Heart left ventricle (tissue), 16 donors: ENCODE results near the gene IFNAR1. TPM values are rescaled to one million over a fixed set of nuclear protein-coding genes. Genes with fewer than 3 reads are reported as not detected.

Experiments used
- ATAC-seq, 4 donors: fragments of 200-7000 bp; cut with Tn5 transposase; one replicate each; pipeline ENCODE4 v1.9.1; 2020 to 2022; ENCODE audit warnings: moderate library complexity in 4 of 4, mild to moderate bottlenecking in 3 of 4, moderate number of reproducible peaks in 1 of 4
- DNase-seq, 5 donors: peaks; one replicate each; pipeline ENCODE4 v3.0.0-alpha.2; 2020
- H3K27ac ChIP-seq, 12 donors: fragments of 200-600 bp; sonication (generic) in 4 of 12; one replicate each; pipeline versions ENCODE4 v1.5.0 to v1.8.0; 2016 to 2022; ENCODE audit warnings: mild to moderate bottlenecking in 2 of 12
- H3K27me3 ChIP-seq, 9 donors: fragments of 200-600 bp; sonication (generic) in 2 of 9; one replicate each; pipeline versions ENCODE4 v1.5.1 to v1.8.0; 2016 to 2022; ENCODE audit warnings: mild to moderate bottlenecking in 3 of 9
- H3K36me3 ChIP-seq, 9 donors: fragments of 200-600 bp; sonication (generic) in 2 of 9; one replicate each; pipeline versions ENCODE4 v1.5.0 to v1.8.0; 2018 to 2022; ENCODE audit warnings: mild to moderate bottlenecking in 2 of 9
- H3K4me1 ChIP-seq, 12 donors: fragments of 200-600 bp; sonication (generic) in 4 of 12; one replicate each; pipeline versions ENCODE4 v1.5.0 to v1.8.0; 2016 to 2022; ENCODE audit warnings: mild to moderate bottlenecking in 3 of 12
- H3K4me3 ChIP-seq, 12 donors: fragments of 200-600 bp; sonication (generic) in 4 of 12; one replicate each; pipeline versions ENCODE4 v1.5.0 to v1.8.0; 2017 to 2022; ENCODE audit warnings: mild to moderate bottlenecking in 9 of 12, moderate library complexity in 4 of 12
- H3K9me3 ChIP-seq, 12 donors: fragments of 200-600 bp; sonication (generic) in 4 of 12; one replicate each; pipeline versions ENCODE4 v1.5.0 to v1.8.0; 2016 to 2022; ENCODE audit warnings: mild to moderate bottlenecking in 1 of 12
- CTCF ChIP-seq, 12 donors: fragments of 200-600 bp; sonication (generic) in 4 of 12; IDR thresholded peaks; one replicate each; pipeline versions ENCODE4 v1.5.0 to v1.8.0; 2018 to 2022; ENCODE audit warnings: antibody characterized with exemption in 12 of 12, mild to moderate bottlenecking in 5 of 12
- POLR2A ChIP-seq, 2 donors: fragments of 450-650 bp; IDR thresholded peaks; one replicate each; pipeline ENCODE4 v1.6.1; 2017; ENCODE audit warnings: antibody characterized with exemption in 2 of 2, mild to moderate bottlenecking in 2 of 2, moderate library complexity in 2 of 2
- WGBS, 4 donors: extraction: QIAGEN DNeasy Blood & Tissue Kit in 2 of 4; methylation state at CpG; one replicate each; pipeline versions ENCODE4 v1.1.5 to v1.1.7; 2013 to 2018; 5-methylcytosine and 5-hydroxymethylcytosine counted together
- intact Hi-C, 10 donors: fragments of 100-400 bp; cut with DNase I; formaldehyde crosslinking; loops; one replicate each; pipeline versions ENCODE4 v1.11.1 to v1.14.2; 2022
- polyA plus RNA-seq, 2 donors: library from polyadenylated mRNA; stranded (reverse); fragments of 200-250 nt; gene quantifications; one replicate each; pipeline ENCODE4 v1.2.3, GENCODE V29; 2013
- total RNA-seq, 9 donors: library from RNA; depleted of rRNA in 2 of 9; stranded (reverse); fragments of >200 nt in 2 of 9; fragmentation: NEBNext Ultra II Directional in 3 of 9; extraction: Animal tissue kit (Norgen Biotek cat#: 25700) in 3 of 9; gene quantifications; one replicate each; pipeline versions ENCODE4 v1.1.0 to v1.2.4, GENCODE V29; 2016 to 2023
- donor health status: ischemic (EF 13 %, LVEDD 7.1; RV severe dilation, severe dysfunction).
- donor health status: healthy with polysubstance abuse.
- donor health status: DM: no; HTN: yes; CAD: no.
- donor health status: DM: no; HTN: no; CAD: no.
- donor health status: ischemic (EF 25% LVEDD 6.9; RV normal size, moderate dysfunction).
- donor health status: ischemic (EF 25% LVEDD 5.7; RV mildly dilated, moderate dysfunction).
- donor health status: healthy.
- donor health status: DM: yes; HTN: yes; CAD: no.
- donor health status: ischemic (EF 35%, LVEDD 5.7; RV mildly dilated, moderate dysfunction).
- donor health status: nonischemic (EF 11% LVEDD 7.7; RV severe dilation, severe dysfunction).
- donor health status: DM: yes; HTN: yes; CAD: no.
- donor health status: PGD.
- donor health status: ischemic (EF 29% LVEDD 5.4; RV normal size, mild dysfunction).
- donor health status: nonischemic (EF 23%, LVEDD 6.1; RV moderate dilation, normal function).

IFNAR1 gene
- total and polyA plus RNA-seq, 11 donors, result 6.5 to 38.9 (median 22.5) TPM

- no peak for ATAC-seq
- Histone ChIP-seq H3K9me3 (no peaks in the 10 kb centered on the region), H3K27me3 (no peaks in the 10 kb centered on the region), H3K4me3 (no peak overlapping the region), H3K36me3 (no peaks in the 10 kb centered on the region), H3K4me1 (peaks cover 0 to 78% (median 0%) of the 10 kb centered on the region in 12 donors), H3K27ac (peak overlapping the region in 1 of 12 donors; percentile 72)
- intact Hi-C loops, result no loop called here
- WGBS, 4 donors, result 66 to 78% (median 71%) methylated on average over 5 of the region's 5 CpGs
- no peak for DNase-seq
- TF ChIP-seq POLR2A (IDR thresholded peaks at IDR 0.05) (no peak), CTCF (IDR thresholded peaks at IDR 0.05) (no peak)
Observed at GRCh38 chr21:33393348-33393747, 68.6 kb downstream of the IFNAR1 start.

- 88 to 91% (median 89%) methylated on average over 8 of the region's 8 CpGs for WGBS, 4 donors
- H3K36me3 ChIP-seq, result no peaks in the 10 kb centered on the region
- peak overlapping the region in 1 of 12 donors; percentile 72 for H3K27ac ChIP-seq
- no peaks in the 10 kb centered on the region for H3K27me3 ChIP-seq
- ATAC-seq, result peak; percentile 44 to 73 (median 63)
- peak in 4 of 5 donors; percentile 29 to 42 (median 34) for DNase-seq
- no peak overlapping the region for H3K4me3 ChIP-seq
- TF ChIP-seq POLR2A (IDR thresholded peaks at IDR 0.05), result no peak
- no peak for TF ChIP-seq CTCF (IDR thresholded peaks at IDR 0.05)
- no peaks in the 10 kb centered on the region for H3K9me3 ChIP-seq
- H3K4me1 ChIP-seq, result peaks cover 0 to 74% (median 0%) of the 10 kb centered on the region in 12 donors
- intact Hi-C loops, result no loop called here
Observed at GRCh38 chr21:33394260-33394659, 69.5 kb downstream of the IFNAR1 start.

- intact Hi-C loops, result no loop called here
- H3K27me3 ChIP-seq, result no peaks in the 10 kb centered on the region
- H3K9me3 ChIP-seq, result no peaks in the 10 kb centered on the region
- no peak overlapping the region for H3K4me3 ChIP-seq
- no peak for TF ChIP-seq CTCF (IDR thresholded peaks at IDR 0.05)
- no peak for TF ChIP-seq POLR2A (IDR thresholded peaks at IDR 0.05)
- DNase-seq (no peak), ATAC-seq (no peak)
- peak overlapping the region in 2 of 12 donors; percentile 16 to 29 for H3K27ac ChIP-seq
- peaks cover 0 to 85% (median 0%) of the 10 kb centered on the region in 12 donors for H3K4me1 ChIP-seq
- H3K36me3 ChIP-seq, result no peaks in the 10 kb centered on the region
- 80 to 93% (median 85%) methylated on average over 6 of the region's 6 CpGs for WGBS, 4 donors
Observed at GRCh38 chr21:33395891-33396331, 71.1 kb downstream of the IFNAR1 start.

GRCh38 chr21:33396436-33396835 is 71.7 kb downstream of the IFNAR1 start:
- Histone ChIP-seq H3K27ac (peak overlapping the region in 7 of 12 donors; percentile 41 to 67 (median 63)), H3K4me1 (peaks cover 0 to 85% (median 0%) of the 10 kb centered on the region in 12 donors), H3K36me3 (no peaks in the 10 kb centered on the region), H3K27me3 (no peaks in the 10 kb centered on the region), H3K4me3 (no peak overlapping the region), H3K9me3 (no peaks in the 10 kb centered on the region)
- no peak for TF ChIP-seq POLR2A (IDR thresholded peaks at IDR 0.05)
- TF ChIP-seq CTCF (IDR thresholded peaks at IDR 0.05), result no peak
- 72 to 89% (median 85%) methylated on average over 6 of the region's 6 CpGs for WGBS, 4 donors
- ATAC-seq (no peak), DNase-seq (no peak)
- intact Hi-C loops, result no loop called here
